ELF-1 (cell line): Measurements from ENCODE around the gene C1orf141.
"Not testable (repeated sequence)": the region's sequence is repeated elsewhere in the genome, so short reads cannot be mapped to it uniquely, and the experiment has no call there.

Source experiments
- DNase-seq: peaks from one replicate; pipeline ENCODE4 v3.0.0-alpha.2; 2016; ENCODE audit warnings: low read depth, low spot score

Gene C1orf141

GRCh38 chr1:67088440-67088839, 46.3 kb downstream of the C1orf141 start:
- DNase-seq: no peak

DNA sequence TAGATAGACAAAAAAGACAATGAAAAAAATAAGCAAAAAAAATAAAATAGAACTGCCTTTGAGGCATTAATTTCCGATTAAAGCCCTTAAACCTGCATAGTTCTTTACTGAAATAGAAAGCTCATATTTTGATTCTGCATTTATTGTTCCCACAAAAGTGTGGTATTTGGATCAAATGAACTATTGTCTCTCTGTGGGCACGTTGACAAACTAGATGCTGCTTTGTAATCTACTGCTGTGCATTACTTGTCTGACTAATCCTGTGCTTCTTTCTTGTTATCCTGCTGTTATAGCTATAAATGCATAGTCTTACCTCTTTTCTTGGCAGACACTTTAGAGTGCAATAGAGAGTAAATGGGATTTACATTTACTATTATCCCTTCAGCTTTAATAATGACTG, 49.4 kb downstream of the C1orf141 start:
- no peak for DNase-seq

DNA sequence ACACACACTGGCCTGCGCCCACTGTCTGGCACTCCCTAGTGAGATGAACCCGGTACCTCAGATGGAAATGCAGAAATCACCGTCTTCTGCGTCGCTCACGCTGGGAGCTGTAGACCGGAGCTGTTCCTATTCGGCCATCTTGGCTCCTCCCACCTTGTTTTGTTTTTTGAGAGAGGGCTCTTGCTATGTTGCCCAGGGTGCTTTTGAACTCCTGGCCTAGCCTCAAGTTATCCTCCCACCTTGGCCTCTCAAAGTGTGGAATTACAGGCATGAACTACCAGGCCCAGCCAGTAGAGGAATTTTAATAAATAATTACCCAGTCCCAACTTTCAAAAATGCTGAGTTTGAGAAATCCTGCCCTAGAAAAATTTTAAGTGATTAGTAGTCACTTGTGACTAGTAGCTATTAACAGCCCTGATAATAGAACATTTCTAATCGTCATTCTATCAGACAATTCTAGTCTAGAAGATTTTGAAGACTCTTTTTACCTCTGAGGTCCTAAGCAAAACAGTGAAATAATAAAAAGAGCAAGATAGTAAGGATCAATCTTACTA, 49.9 kb downstream of the C1orf141 start:
- DNase-seq: no peak

GRCh38 chr1:67078291-67078690, 56.5 kb downstream of the C1orf141 start:
- DNase-seq: no peak

DNA sequence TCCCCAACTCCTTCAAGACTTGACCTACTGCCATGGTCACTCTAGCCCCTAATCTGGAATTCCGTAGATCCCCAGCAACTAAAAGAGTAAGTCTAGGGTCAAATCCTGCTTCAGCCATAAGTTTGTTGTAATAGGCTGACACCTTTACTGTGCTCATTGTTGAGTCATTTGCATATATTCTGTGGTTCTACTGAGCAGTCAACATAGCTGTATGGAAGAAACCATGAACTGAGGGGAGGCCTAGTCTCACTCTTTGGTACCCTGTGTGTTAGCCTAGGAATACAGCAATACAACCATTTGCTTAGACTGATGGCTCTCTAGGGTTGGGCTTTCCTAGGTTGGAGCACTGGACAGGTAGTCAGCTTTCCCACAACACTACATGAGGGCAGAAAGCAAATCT, 57.2 kb downstream of the C1orf141 start:
- DNase-seq: no peak

GRCh38 chr1:67072749-67073148, 62.0 kb downstream of the C1orf141 start:
- DNase-seq: no peak

GRCh38 chr1:67067655-67068054, 67.1 kb downstream of the C1orf141 start:
- DNase-seq: not testable (repeated sequence)

DNA sequence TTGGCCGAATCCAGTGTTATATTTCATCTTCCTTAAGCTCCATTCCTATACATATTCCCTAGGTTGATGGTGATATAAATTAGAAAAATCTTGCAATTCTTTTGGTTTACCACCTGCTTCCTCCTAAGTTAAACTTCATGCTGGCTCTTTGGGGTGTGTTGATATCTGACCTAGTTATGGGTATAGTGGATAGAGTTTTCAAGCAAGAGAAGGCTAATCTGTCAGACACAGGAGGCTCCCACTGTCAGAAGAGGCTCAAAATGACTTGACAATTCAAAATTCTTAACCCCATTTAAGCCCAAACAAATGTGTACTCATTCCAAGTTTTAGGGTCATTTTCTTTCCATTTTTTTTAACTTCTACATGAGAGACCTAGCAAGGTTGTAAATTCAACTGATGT, 72.4 kb downstream of the C1orf141 start:
- DNase-seq: no peak

DNA sequence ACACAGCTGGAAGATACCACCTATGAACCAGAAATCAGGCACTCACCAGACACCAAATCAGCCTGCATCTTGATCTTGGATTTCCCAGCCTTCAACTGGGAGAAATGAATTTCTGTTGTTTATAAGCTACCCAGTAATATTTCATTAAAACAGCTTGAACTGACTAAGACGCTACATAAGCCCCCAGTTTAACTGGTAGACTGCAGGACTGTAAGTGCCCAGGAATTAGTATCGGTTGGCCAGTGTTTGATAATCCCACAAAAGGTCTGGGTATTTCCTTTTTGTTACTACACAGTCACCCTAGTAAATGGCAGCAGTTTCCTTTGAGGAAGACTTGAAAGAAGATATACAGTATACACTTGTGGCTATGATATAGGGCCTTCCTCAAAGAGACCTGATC, 73.5 kb downstream of the C1orf141 start:
- DNase-seq: no peak

- peak; percentile 16 for DNase-seq
Measured at GRCh38 chr1:67060811-67061218, 74.0 kb downstream of the C1orf141 start.

DNA sequence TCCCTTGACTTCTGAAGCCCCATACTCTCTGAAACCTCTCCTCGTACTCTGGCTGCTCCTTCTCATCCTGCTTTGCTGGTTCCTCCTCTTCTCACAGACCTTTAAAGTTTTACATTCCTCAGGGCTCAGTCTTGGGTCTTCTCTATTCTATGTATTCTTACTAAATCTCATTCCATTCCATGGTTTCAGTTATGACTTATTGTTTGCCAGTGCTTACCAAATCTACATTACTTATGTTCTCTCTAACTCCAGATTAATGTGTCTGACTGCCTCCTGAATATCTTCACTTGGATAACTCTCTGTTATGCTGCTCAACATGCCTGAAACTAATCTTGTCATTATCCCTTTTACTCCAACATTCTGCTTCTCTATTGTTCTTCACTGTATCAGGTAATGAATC, 75.4 kb downstream of the C1orf141 start:
- DNase-seq: no peak

DNA sequence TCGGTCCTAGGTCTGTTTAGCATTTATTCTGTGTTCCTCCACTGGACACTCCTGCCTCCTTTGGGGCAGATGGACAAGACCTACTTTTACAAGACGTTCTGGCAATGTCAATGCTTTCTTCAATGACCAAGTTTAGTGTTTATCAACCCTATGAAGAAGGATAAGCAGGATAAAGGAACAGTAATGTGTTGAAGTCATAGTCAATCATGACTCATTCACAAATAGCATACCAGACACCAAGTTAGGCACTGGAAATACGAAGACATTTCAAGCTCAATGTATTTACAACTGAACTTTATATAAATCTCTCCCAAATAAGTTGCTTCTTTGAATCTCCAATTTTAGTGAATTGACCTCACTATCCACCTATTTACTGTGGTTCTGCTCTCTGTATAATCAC, 76.0 kb downstream of the C1orf141 start:
- no peak for DNase-seq

DNA sequence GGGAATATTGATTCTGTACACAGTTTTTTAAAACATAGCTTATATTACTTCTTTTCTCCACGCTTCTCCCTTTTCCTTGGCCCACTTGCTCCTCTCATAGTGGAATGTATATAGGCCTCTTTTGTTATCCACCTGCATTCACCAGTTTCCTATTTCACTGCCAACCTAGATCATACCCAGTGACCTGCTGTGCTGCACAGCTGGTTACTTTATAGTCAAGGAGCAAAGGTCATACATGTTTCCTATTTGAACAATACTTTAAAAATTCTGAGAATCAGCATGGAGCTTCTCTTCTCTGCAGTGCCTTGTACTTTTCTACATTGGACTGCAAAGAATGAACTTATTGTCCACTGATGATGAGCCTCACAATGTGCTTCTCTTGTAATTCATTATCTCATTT, 76.5 kb downstream of the C1orf141 start:
- DNase-seq: no peak

DNA sequence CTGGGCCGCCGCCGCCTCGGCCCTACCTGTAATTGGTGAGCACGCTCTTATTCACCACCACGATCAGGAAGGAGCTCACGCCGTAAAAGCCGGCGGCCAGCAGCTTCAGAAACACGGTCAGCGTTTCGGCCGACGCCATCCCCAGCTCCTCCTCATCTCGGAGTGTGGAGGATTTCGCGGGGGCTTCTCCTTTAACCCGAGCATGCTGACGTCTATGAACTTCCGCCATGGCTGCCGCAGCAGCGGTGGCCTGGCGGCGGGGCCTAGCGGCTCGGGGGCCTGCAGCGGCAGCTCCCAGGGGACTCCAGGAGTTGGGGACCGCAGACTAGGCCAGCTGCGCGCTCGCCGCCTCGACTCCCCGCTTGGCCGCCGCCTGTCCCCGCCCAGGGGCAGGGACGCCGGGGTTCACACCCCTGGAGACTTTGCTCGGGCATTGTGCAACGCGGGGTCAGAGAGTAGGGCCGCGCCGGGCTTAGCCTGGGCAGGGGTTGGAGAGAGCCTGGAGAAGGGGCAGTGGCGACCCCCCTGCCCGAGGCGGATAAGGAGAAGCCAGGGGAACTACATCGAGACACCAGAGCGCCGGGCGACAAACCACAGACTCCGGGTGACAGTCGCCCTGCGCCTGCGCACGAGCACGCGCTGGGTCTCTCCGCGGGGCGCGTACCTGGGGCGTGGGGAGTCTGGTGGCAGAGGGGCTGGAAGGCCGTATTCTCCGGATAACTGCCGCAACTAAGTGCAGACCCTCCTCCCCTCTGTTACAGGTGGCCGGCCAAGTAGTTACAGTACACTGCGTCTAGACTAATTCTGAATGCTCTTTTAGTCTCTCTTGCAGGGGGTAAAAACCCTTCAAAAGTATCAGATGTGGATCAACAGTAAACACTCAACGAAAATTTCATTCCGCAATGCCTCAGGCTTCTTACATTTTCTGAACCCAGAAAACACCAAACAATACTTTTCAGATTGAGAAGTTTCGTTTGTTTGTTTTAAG, 80.7 kb downstream of the C1orf141 start, which contains the start of gene SLC35D1:
Gene SLC35D1 (minus strand): TSS at position 364 of the 988 bp plus-strand sequence. CDS start 135 bp downstream, at position 229.
- DNase-seq: peak; percentile 94

GRCh38 chr1:67053535-67053784, 81.3 kb downstream of the C1orf141 start:
- DNase-seq: peak; percentile 75

DNA sequence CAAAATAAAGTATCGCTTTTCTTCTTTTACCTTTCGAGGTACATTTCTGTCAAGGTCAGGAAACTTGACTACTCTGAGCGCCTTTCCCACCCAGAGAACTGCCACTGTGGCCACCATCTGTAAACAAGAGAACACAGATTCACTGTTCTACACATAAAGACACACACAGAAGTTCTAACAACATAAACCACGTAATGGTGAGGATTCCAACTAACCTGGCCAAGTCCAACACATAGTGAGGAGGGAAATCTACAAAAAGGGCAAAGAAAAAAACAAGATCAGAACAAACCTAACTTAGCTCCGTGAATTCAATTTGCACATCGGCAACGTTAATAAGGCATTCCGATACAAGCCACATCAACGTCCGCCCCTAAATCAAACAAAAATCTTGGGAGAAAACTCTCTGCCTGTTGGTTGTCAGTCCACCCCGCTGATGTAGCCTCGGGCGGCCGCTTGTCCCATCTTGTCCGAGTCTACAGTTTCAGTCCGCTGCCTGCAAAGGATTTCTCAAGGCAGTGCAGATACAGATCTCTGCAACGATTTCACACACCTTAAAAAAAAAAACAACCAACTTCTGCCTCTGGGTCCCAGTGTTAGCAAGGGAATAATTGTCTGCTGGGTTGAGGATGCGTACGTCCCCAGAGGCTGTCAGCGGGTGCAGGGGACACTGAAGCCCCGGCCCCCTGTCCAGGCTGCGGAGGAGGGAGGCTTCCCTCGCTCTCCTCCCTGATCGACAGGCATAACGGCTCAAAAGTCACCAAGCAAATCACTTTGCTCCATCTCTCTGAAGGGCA, 81.8 kb downstream of the C1orf141 start:
- peak; percentile 87 for DNase-seq

- DNase-seq: no peak
Measured at GRCh38 chr1:67051196-67051595, 83.6 kb downstream of the C1orf141 start.

GRCh38 chr1:67044631-67045270, 90.0 kb downstream of the C1orf141 start:
- DNase-seq: no peak

DNA sequence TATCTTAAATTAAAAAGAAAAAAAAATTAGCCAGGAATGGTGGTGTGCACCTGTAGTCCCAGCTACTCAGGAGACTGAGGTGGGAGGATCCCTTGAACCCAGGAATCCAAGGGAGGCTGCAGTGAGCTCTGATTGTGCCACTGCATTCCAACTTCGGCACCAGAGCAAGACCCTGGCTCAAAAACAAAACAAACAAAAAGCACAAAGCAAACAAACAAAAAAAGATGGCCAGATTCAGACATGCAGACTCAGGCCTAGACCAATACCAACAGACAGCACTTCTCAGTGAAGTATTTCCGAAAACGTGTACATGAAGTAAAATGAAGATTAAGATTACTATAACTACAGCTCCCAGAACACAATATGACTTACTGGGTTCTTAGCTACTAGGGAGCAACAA, 91.4 kb downstream of the C1orf141 start:
- no peak for DNase-seq
